Neuronal stem cell (in vitro differentiated cells): Measurements from ENCODE around the gene PIAS1.

Experiments used
- DNase-seq: peaks from one replicate; pipeline ENCODE4 v3.0.0-alpha.2; 2013; ENCODE audit warnings: low spot score
- H2AFZ ChIP-seq: one replicate; pipeline ENCODE4 v1.6.1; 2013; ENCODE audit warnings: mild to moderate bottlenecking, low read length, inconsistent platforms
- H2AK5ac ChIP-seq: 2 replicates; pipeline ENCODE4 v1.6.1; 2013; ENCODE audit warnings: low read depth, mild to moderate bottlenecking, inconsistent platforms, low read length, moderate library complexity, mixed read lengths
- H2BK120ac ChIP-seq: 2 replicates; pipeline ENCODE4 v1.6.1; 2013; ENCODE audit warnings: low read depth, mild to moderate bottlenecking, inconsistent platforms, low read length, moderate library complexity, mixed read lengths
- H2BK12ac ChIP-seq: one replicate; pipeline ENCODE4 v1.6.1; 2013; ENCODE audit warnings: low read length, inconsistent platforms
- H2BK15ac ChIP-seq: 2 replicates; pipeline ENCODE4 v1.6.1; 2013; ENCODE audit warnings: mild to moderate bottlenecking, low read length, inconsistent platforms, mixed read lengths
- H2BK5ac ChIP-seq: one replicate; pipeline ENCODE4 v1.6.1; 2013; ENCODE audit warnings: inconsistent platforms, mild to moderate bottlenecking, low read length, moderate library complexity
- H3K14ac ChIP-seq: one replicate; pipeline ENCODE4 v1.6.1; 2013; ENCODE audit warnings: low read length, inconsistent platforms
- H3K18ac ChIP-seq: 2 replicates; pipeline ENCODE4 v1.6.1; 2013; ENCODE audit warnings: low read length, inconsistent platforms
- H3K23ac ChIP-seq: 2 replicates; pipeline ENCODE4 v1.6.1; 2013; ENCODE audit warnings: low read depth, mild to moderate bottlenecking, mixed read lengths, low read length, inconsistent platforms; ENCODE audit not compliant: poor library complexity
- H3K27ac ChIP-seq: replicated peaks from 3 replicates; pipeline ENCODE4 v1.5.1; 2013; ENCODE audit warnings: low read length, inconsistent platforms
- H3K27me3 ChIP-seq, 3 experiments: 2 replicates each; pipeline ENCODE4 v1.6.1; 2013; ENCODE audit warnings: low read length in 3 of 3, mild to moderate bottlenecking in 2 of 3, inconsistent platforms in 1 of 3, low read depth in 1 of 3, mixed read lengths in 1 of 3, moderate library complexity in 1 of 3; ENCODE audit not compliant: control insufficient read depth in 3 of 3, insufficient read depth in 3 of 3
- H3K36me3 ChIP-seq, 2 donors: replicated peaks in 1 of 2; 2 replicates each; pipeline ENCODE4 v1.6.1; 2013; ENCODE audit warnings: low read length in 2 of 2; ENCODE audit not compliant: control insufficient read depth in 2 of 2, insufficient read depth in 2 of 2
- H3K4ac ChIP-seq: 2 replicates; pipeline ENCODE4 v1.6.1; 2013; ENCODE audit warnings: inconsistent platforms, mild to moderate bottlenecking, low read length, moderate library complexity
- H3K4me1 ChIP-seq, 2 donors: 1 replicate in 1 of 2; 2 replicates in 1 of 2; pipeline ENCODE4 v1.6.1; 2013; ENCODE audit warnings: low read length in 2 of 2, low read depth in 1 of 2; ENCODE audit not compliant: control insufficient read depth in 2 of 2, insufficient read depth in 1 of 2
- H3K4me2 ChIP-seq: one replicate; pipeline ENCODE4 v1.6.1; 2013; ENCODE audit warnings: mild to moderate bottlenecking, low read length, inconsistent platforms; ENCODE audit not compliant: insufficient read depth, poor library complexity, severe bottlenecking
- H3K4me3 ChIP-seq, 2 donors: 2 replicates each; pipeline ENCODE4 v1.5.1; 2013; ENCODE audit warnings: low read length in 2 of 2, mild to moderate bottlenecking in 2 of 2, inconsistent platforms in 1 of 2, moderate library complexity in 1 of 2
- H3K79me1 ChIP-seq: one replicate; pipeline ENCODE4 v1.6.1; 2013; ENCODE audit warnings: low read depth, mild to moderate bottlenecking, inconsistent platforms, low read length, moderate library complexity
- H3K9ac ChIP-seq: one replicate; pipeline ENCODE4 v1.6.1; 2013; ENCODE audit warnings: mild to moderate bottlenecking, low read depth, low read length, inconsistent platforms; ENCODE audit not compliant: poor library complexity
- H3K9me3 ChIP-seq, 2 donors: replicated peaks in 1 of 2; 2 replicates each; pipeline versions ENCODE3 to v1.6.1; 2013; ENCODE audit warnings: low read length in 2 of 2, mild to moderate bottlenecking in 2 of 2, inconsistent platforms in 1 of 2, low read depth in 1 of 2, mixed read lengths in 1 of 2, moderate library complexity in 1 of 2; ENCODE audit not compliant: control insufficient read depth in 2 of 2, insufficient read depth in 1 of 2
- H4K8ac ChIP-seq: one replicate; pipeline ENCODE4 v1.6.1; 2013; ENCODE audit warnings: low read depth, mild to moderate bottlenecking, inconsistent platforms, low read length, moderate library complexity
- H4K91ac ChIP-seq: one replicate; pipeline ENCODE4 v1.6.1; 2013; ENCODE audit warnings: low read length, low read depth, mild to moderate bottlenecking, inconsistent platforms; ENCODE audit not compliant: poor library complexity
- WGBS, 2 donors: extraction: QIAGEN DNeasy Blood & Tissue Kit; methylation state at CpG; one replicate each; pipeline ENCODE4 v1.1.7; 2013; ENCODE audit warnings: missing lambda C conversion rate in 2 of 2, mixed read lengths in 1 of 2; ENCODE audit not compliant: insufficient read length in 2 of 2, insufficient replicate concordance in 1 of 2; ENCODE audit errors: extremely low coverage in 2 of 2; 5-methylcytosine and 5-hydroxymethylcytosine counted together

Gene PIAS1

GRCh38 chr15:68023307-68024101 is 30.6 kb upstream of the PIAS1 start:
- no CpG with 5 or more reads among the region's 8 CpGs for WGBS, 2 donors
- H2BK15ac ChIP-seq: no peak overlapping the region
- H2AK5ac ChIP-seq: no peak overlapping the region
- H2BK12ac ChIP-seq: no peak overlapping the region
- peaks cover 0 to 20% (median 0%) of the 10 kb centered on the region in 3 experiments for H3K27me3 ChIP-seq
- no peak for DNase-seq
- H3K23ac ChIP-seq: no peak overlapping the region
- no peaks in the 10 kb centered on the region for H3K79me1 ChIP-seq
- no peak overlapping the region for H3K9ac ChIP-seq
- no peak overlapping the region for H2BK120ac ChIP-seq
- no peak overlapping the region for H3K27ac ChIP-seq
- no peak overlapping the region for H2BK5ac ChIP-seq
- H3K4me3 ChIP-seq: no peak overlapping the region
- H4K8ac ChIP-seq: no peak overlapping the region
- no peaks in the 10 kb centered on the region for H3K36me3 ChIP-seq
- no peak overlapping the region for H4K91ac ChIP-seq
- no peak overlapping the region for H3K4me2 ChIP-seq
- no peak overlapping the region for H3K4ac ChIP-seq
- no peak overlapping the region for H3K18ac ChIP-seq
- H3K4me1 ChIP-seq: no peaks in the 10 kb centered on the region
- no peak overlapping the region for H2AFZ ChIP-seq
- no peaks in the 10 kb centered on the region for H3K9me3 ChIP-seq
- H3K14ac ChIP-seq: no peak overlapping the region

GRCh38 chr15:68025835-68026424 is 28.2 kb upstream of the PIAS1 start:
- no peak overlapping the region for H2AK5ac ChIP-seq
- no CpG with 5 or more reads among the region's 6 CpGs for WGBS, 2 donors
- H3K9me3 ChIP-seq: no peaks in the 10 kb centered on the region
- DNase-seq: no peak
- H3K18ac ChIP-seq: no peak overlapping the region
- H3K27me3 ChIP-seq: peaks cover 0 to 15% (median 0%) of the 10 kb centered on the region in 3 experiments
- no peak overlapping the region for H3K4ac ChIP-seq
- H3K79me1 ChIP-seq: no peaks in the 10 kb centered on the region
- H4K91ac ChIP-seq: no peak overlapping the region
- no peak overlapping the region for H3K23ac ChIP-seq
- no peak overlapping the region for H2BK120ac ChIP-seq
- no peak overlapping the region for H3K9ac ChIP-seq
- H2BK15ac ChIP-seq: no peak overlapping the region
- H3K27ac ChIP-seq: no peak overlapping the region
- H3K4me1 ChIP-seq: no peaks in the 10 kb centered on the region
- no peak overlapping the region for H2AFZ ChIP-seq
- H2BK5ac ChIP-seq: no peak overlapping the region
- no peak overlapping the region for H2BK12ac ChIP-seq
- no peak overlapping the region for H4K8ac ChIP-seq
- H3K4me3 ChIP-seq: no peak overlapping the region
- no peak overlapping the region for H3K14ac ChIP-seq
- no peak overlapping the region for H3K4me2 ChIP-seq
- H3K36me3 ChIP-seq: no peaks in the 10 kb centered on the region

GRCh38 chr15:68027388-68027787 is 26.7 kb upstream of the PIAS1 start:
- Histone ChIP-seq H3K4me2 (no peak overlapping the region), H4K91ac (no peak overlapping the region), H2AK5ac (no peak overlapping the region), H3K18ac (no peak overlapping the region), H2BK12ac (no peak overlapping the region), H2AFZ (no peak overlapping the region), H2BK15ac (no peak overlapping the region), H3K9ac (no peak overlapping the region), H3K23ac (no peak overlapping the region), H3K4ac (no peak overlapping the region), H3K9me3 (no peaks in the 10 kb centered on the region), H3K27me3 (peaks cover 0 to 14% (median 0%) of the 10 kb centered on the region in 3 experiments), H2BK120ac (no peak overlapping the region), H3K36me3 (no peaks in the 10 kb centered on the region), H3K4me1 (no peaks in the 10 kb centered on the region), H3K27ac (no peak overlapping the region), H3K4me3 (no peak overlapping the region), H3K79me1 (no peaks in the 10 kb centered on the region), H4K8ac (no peak overlapping the region), H2BK5ac (no peak overlapping the region), H3K14ac (no peak overlapping the region)
- no peak for DNase-seq
- WGBS, 2 donors: no CpG with 5 or more reads among the region's 9 CpGs

GRCh38 chr15:68028137-68028887 is 25.8 kb upstream of the PIAS1 start:
- no peak overlapping the region for H2AK5ac ChIP-seq
- no peak overlapping the region for H3K4me2 ChIP-seq
- no peak overlapping the region for H2AFZ ChIP-seq
- H3K23ac ChIP-seq: no peak overlapping the region
- DNase-seq: no peak
- H3K27ac ChIP-seq: no peak overlapping the region
- H3K18ac ChIP-seq: no peak overlapping the region
- no peak overlapping the region for H2BK5ac ChIP-seq
- H3K9ac ChIP-seq: no peak overlapping the region
- H2BK15ac ChIP-seq: no peak overlapping the region
- no peak overlapping the region for H3K4me3 ChIP-seq
- WGBS, 2 donors: no CpG with 5 or more reads among the region's 7 CpGs
- H2BK120ac ChIP-seq: no peak overlapping the region
- no peak overlapping the region for H3K14ac ChIP-seq
- no peak overlapping the region for H2BK12ac ChIP-seq
- no peaks in the 10 kb centered on the region for H3K4me1 ChIP-seq
- no peak overlapping the region for H4K8ac ChIP-seq
- H3K4ac ChIP-seq: no peak overlapping the region
- no peaks in the 10 kb centered on the region for H3K36me3 ChIP-seq
- H4K91ac ChIP-seq: no peak overlapping the region
- no peaks in the 10 kb centered on the region for H3K9me3 ChIP-seq
- H3K27me3 ChIP-seq: peaks cover 0 to 13% (median 0%) of the 10 kb centered on the region in 3 experiments
- no peaks in the 10 kb centered on the region for H3K79me1 ChIP-seq
